ENCODE results near the gene FAM222A.

DNA sequence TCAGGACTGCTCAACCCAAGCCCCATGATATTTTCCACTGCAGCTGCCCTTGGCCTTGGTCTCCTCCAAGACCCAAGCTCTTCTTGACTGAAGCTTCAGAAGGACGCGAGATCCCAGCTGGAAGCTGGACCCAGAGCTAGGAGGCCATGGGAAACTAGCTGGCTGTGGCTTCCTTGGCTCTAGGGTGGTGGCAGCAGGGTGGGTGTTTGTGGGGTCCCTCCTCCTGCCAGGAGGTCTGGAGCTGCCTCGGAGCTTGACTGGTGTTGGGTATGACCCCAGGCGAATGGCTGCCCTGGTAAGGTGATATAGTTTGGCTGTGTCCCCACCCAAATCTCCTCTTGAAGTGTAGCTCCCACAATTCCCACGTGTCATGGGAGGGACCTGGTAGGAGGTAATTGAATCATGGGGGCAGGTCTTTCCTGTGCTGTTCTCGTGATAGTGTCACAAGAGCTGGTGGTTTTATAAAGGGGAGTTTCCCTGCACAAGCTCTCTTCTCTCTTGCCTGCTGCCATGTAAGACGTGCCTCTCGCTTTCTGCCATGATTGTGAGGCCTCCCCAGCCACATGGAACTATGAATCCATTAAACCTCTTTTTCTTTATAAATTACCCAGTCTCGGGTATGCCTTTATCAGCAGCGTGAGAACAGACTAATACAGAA, 68.2 kb downstream of the FAM222A start:
- no peak for TF ChIP-seq EZH2 (optimal IDR thresholded peaks at IDR 0.05; ENCODE audit: low read depth, low read length)
- no peak for TF ChIP-seq EZH2phosphoT487 (IDR thresholded peaks at IDR 0.05; ENCODE audit: low read length)

All from MM.1S (cell line).